Non-pigmented ciliary epithelial cell (primary cell): ENCODE data around the gene NELFCD.

Source experiments
- DNase-seq: peaks from one replicate; pipeline ENCODE4 v3.0.0-alpha.2; 2010; ENCODE audit warnings: low read depth

Gene NELFCD

DNA sequence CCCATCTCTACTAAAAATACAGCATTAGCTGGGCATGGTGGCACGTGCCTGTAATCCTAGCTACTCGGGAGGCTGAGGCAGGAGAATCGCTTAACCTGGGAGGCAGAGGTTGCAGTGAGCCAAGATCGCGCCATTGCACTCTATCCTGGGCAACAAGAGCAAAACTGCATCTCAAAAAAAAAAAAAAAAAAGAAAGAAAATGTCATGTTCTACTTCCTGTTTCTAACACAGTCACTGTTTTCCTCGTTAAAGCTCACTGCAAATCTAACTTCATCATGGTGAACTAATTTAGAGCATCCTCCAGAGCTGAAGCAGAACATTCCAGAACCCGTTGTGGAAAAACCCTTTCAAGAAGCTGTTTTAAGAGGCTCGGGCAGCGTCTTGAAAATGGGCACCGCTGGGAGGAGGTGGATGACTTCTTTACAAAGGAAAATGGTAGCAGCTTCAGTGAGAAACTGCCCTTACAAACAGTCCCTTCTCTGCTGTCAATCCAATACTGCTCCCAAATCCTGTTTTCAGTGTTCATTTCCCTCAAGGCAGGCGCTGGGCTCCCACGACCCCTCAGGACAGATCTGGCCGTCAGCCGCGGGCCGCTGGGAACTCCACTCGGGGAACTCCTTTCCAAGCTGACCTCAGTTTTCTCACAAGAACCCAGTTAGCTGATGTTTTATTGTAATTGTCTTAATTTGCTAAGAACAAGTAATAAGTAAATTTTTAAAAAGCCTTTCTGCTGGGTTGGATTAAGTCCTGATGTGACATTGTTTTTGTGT is 13.5 kb downstream of the NELFCD start:
- no peak for DNase-seq

DNA sequence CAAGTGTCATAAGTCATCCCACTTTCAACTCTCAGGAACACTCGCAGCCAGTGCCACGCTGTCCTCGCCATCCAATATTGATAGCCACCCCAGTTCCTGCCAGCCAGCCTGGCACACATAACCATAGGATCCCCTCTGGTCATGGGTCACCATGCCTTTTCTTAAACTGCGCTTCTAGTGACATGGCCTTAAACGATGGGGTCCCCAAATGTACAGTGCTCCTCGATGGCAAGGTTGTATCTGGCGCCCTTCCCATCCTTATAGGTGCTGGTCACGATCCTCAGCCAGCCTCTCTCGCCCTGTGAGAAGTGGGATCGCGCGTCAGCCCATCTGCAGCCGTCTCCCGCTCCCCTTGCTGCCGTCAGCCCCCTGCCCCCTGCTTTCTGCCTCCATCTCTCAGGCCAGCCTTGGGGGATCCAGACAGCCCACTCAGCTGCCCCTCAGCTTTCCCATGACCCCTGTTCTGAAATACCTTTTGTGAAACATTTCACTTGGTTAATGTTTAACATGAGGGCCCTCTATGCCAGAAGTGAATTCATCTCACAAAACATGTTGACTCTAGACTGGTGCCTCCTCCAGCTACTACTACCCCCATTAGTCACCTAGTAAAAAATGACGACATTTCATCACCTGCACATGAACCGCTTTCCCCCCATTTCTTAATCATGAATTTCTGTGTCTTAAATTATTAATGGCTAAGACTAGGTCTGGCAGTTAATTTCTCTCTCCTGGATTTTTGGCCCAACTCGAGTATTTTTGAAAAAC is 14.6 kb downstream of the NELFCD start:
- DNase-seq, result no peak

DNA sequence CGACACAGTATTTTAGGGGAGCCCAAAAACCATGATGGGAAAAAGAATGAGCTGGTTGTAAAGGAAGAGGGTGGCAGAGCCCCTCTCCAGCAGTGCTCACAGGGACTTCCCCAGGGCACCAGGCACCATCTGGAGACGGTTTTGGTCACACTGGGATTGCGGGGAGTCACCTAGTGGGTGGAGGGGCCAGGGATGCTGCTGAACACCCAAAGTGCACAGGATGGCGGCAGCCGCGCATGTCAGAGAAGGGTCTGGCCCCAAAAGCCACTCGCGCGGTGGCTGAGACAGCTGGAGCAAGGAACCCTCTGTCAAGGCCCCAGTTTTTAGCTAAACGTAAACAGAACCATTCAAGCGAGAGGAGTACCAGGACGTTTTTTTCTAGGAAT is 15.2 kb downstream of the NELFCD start:
- DNase-seq, result no peak

DNA sequence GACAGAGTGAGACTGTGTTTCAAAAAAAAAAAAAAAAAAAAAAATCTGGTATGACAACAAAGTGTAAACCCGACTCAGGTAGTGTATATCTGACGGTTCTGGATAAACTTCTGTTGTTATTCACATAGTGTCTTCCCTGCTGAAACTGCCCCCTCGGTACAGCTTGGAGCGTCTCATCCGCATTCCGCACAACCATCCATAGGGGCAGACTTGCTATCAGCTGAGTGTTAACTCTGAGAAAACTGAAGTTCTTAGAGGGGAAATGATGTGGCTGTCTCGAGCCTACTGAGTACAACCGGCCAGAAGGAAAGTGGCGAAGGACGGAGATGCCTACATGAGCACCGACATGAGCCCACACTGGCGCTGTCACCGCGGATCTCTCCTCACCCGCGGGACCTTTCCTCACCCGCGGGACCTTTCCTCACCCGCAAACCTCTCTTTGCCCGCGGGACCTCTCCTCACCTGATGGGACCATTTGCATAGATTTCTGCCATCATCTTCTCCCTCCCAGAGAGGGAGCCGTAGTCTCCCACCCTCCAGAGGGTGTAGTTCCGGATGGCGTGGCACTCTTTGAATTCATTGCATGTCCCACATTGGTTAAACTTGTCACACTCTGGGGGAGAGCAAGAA is 16.2 kb downstream of the NELFCD start:
- DNase-seq, result no peak

DNA sequence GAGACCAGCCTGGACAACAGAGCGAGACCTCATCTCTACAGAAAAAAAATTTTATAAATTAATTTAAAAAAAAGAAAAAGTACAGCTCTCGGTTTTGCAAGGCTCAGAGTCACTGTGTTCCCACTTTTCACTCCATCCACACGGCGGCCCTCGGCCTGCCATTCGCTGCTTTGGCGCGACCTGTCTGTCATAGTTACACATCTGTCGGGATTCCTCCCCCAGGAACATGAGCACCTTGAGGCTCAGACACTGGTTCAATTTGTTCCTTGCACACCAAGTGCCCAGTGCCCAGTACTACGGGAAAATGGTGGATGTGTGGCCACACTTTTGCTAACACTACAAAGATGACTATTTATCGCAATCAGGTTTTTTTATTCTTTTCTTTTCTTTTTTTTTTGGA is 17.6 kb downstream of the NELFCD start:
- no peak for DNase-seq

DNA sequence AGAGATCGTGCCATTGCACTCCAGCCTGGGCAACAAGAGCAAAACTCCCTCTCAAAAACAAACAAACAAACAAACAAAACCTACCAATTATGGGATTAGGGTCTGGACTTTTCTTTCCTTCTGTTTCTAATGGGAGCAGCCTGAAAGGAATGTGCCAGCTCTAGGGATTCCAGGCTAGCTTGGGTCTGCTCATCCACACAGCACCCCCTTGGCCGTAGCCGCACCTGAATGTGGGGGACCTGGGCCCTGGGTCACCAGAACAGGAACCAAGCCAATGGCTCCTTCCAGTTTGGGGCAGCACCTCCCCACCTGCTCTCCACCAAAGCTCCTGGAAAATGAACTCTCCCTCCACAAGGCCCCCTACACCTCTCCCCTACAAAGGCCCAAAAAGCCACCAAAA is 19.3 kb downstream of the NELFCD start:
- no peak for DNase-seq

DNA sequence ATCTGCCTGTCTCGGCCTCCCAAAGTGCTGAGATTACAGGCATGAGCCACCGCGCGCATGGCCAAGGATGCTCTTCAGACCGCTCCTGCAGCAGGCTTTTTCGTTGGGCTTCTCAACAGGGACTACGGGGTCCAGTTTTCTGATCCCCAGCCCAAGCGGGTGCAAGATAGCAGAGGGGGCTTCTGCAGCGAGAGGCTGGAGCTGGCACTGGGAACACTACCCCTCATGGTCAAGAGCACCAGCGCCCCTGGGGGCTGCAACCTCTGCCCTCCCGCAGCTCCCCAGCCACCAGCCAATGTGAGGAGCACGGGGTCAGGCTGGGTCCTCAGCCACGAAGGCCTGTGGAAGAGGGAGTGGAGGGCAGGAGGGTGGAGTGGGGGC is 20.0 kb downstream of the NELFCD start:
- no peak for DNase-seq

DNA sequence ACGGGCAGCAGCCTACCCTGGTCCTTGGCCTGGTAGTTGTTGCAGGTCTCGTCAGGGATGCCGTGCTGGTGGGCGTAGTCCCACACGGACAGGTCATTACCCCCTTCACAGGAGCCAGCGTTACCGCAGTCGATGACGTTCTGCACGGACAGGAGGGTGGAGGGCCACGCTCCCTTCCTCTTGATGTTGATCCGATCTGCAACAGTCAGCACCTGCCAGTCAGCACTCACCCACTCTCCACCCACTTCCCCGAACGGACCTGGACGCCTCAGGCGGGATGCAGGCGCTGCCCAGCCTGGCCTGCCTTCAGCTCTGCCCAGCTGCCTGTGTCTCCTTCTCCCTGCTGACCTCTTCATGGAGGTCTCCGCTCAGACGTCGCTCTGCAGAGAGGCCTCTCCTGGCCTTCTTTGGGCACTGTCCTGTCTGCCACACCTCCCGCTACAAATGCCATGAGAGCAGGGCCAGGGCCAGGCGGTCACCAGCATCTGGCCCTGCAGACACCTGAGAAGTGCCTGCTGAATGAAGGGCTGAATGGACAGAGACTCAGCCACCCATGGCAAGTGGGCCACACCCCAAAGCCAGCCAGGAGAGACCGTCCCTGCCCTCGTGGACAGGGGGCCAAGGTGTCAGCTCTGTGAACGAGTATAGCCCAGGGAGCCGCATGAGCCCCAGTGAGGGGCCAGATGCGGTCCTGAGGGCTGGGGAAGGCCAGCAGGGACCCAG is 20.6 kb downstream of the NELFCD start:
- no peak for DNase-seq

DNA sequence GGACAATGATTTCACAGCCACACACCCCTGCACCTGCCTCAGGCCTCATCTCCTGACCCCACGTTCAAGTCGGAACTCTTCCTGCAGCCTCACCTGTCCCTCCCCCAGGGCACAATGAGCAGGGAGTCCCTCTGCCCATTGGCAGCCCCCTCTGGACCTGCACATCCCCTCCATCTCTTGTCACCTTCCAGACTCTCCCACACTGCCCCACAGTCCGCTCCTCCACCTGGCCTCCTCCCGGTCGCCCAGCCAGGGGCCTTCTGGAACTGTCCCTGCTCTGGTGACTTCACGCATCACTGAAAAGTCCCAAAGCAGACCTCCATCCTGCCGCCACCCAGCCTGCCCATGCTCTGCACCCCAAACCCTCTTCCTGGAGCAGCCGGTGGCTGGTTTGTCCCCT is 21.3 kb downstream of the NELFCD start:
- no peak for DNase-seq

DNA sequence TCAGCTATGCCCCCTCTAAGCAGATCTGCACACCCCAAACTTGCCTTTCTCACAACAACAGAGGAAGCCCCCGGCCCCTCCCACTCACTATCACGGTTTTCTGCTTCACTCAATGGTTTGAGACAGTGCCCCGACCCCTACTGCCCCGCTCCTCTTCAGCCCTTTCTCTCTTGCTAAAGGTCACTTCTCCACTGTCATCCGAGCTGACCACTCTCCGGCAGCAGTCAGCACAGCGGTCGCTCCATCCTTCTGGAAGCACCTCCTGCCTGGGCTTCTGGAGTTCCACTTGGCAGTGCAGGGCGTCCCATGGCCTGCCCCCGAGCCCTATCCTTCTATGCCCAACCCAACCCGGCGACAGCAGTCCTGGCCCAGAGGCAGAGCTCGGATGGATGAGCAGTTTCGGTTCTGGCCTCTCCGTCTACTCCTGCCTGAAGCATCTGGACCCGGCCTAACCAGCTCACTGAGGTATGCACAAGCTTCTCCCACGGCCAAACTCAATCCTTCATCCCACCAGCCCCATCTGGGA is 21.9 kb downstream of the NELFCD start:
- DNase-seq, result no peak

DNA sequence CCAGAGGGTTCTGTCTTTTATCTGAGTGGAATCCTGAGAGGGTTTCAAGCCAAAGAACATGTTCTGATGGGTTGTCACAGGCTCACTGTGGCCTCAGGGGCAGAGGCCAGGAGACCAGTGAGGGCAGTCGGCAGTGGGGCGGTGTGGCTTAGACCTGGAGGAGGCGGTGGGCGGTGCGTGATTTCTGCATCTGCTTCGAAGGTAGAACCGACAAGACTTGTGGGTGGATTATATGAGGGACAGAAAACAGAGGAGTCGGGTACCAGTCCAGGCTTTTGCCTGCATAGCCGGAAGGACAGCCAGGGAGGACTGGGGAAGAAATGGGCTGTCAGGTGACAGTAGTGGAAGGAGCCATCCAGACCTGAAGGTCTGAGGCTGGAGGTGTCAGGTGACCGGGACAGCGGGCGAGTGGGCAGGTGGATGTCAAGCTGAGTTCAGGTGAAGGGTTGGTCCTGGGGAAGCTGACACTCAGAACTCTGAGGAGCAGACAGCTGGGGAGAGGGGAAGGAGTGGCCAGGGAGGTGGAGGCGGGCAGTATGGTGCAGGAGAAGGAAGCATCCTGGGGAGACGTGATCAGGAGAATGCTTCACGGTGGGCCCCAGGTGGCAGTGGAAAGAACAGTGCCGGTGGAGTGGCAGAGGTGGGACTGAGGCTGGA is 22.9 kb downstream of the NELFCD start:
- no peak for DNase-seq

DNA sequence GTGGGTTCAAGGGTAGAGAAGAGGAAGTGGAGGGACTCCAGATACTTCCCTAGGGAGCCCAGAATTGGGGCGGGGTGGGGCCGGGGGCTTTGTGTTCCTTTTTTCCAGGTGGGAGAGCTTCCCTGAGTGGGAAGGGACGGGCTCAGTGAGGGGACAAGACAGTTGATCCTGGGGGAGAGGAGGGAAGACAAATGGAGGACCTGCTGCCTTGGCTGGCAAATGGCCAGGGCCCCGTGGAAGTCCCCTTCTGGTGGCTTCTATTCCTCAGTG is 23.4 kb downstream of the NELFCD start:
- DNase-seq, result no peak

DNA sequence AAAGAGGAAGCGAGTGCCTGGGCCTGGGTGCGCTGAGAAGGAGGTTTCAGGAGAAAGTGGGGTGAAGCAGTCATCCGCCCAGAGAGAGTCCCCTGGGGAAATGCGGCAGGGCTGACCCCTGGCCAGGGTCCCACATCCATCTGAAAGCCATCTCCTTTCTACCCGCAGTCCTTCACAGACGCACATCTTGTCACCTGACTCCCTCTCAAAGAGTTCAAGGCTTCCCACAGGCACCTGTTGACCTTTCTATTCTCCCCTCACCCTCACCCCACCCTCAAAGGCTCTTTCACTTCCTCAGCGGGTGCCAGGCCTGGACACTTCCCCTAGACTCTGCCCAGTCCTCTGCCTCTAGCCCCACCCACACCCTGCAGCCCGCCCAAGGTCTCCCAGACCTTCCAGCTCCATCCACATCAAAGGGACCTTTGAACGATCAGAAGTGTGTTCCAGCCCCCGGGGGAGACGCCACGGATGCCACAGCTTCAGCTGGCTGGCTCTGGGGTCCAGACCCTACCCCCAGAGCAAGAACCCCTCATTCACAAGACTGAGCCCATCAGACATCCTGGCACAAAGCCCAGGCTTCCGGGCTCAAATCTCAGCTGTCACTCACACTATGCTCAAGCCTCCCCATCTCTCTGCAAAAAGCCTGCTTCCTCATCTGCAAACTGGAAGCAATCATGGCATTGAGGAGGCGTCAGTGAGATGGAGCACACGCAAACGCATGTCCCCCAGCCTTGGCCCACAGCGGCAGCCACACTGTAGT is 23.9 kb downstream of the NELFCD start:
- DNase-seq, result no peak

DNA sequence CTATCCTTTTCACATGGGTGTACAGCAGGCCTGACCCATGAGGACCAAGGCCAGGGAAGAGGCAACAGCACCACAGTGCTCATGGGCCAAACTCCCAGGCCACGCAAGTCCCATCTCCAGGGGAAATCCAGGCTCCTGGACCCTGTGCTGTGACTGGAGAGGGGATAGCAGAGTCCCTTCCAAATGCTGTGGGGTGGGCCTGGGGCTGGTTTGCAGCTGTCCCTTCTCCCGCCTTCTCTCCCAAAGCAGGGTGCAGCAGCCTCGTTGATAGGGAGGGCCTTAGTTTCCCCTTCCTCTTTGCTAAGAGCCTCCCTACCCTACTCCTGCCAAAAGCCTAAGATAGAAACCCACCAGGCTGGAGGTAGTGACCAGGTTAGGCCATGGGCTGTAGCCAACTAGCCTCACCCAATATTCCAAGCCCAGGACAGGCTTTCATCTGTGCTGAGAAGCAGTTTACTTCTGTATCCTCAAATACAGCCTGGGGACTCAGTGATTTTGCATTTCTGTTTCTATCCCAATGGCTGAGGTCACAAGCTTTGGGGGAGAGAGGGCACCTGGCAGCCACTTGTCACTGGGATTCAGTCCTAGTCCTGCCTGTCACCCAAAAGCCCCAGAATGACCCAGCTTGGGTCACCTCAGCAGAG is 24.6 kb downstream of the NELFCD start:
- no peak for DNase-seq

DNA sequence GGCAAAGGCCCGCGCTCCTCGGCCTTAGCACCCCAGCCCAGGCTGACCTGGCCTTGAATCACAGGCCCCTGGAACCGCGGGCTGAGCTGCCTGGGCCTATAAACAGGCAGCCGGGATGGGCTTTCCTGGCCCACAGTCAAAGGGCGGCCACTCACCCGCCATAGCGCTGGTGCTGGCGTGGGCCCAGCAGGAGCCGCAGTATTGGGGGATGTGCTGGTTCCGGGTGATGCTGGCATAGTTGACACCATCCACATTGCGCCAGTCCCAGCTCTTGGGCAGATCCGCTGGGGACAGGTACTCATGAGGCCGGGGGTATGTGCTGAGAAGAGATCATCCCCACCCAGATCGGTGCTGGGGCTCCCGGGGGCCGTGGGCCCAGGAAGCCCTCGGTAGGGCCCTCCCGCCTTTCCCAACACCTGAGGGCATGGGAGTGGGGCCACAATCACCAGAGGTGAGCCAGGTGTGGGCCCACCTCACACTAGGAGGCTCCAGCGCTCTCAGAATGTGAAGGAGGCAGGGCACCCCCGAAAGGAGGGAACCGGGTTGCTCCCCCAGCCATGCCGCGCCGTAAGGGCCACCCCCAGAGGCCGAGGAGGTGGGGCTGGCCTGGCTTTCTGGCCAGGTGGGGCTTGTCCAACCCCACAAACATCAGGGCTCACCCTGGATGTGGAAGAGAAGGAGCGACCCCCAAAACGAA is 25.3 kb downstream of the NELFCD start:
- no peak for DNase-seq

DNA sequence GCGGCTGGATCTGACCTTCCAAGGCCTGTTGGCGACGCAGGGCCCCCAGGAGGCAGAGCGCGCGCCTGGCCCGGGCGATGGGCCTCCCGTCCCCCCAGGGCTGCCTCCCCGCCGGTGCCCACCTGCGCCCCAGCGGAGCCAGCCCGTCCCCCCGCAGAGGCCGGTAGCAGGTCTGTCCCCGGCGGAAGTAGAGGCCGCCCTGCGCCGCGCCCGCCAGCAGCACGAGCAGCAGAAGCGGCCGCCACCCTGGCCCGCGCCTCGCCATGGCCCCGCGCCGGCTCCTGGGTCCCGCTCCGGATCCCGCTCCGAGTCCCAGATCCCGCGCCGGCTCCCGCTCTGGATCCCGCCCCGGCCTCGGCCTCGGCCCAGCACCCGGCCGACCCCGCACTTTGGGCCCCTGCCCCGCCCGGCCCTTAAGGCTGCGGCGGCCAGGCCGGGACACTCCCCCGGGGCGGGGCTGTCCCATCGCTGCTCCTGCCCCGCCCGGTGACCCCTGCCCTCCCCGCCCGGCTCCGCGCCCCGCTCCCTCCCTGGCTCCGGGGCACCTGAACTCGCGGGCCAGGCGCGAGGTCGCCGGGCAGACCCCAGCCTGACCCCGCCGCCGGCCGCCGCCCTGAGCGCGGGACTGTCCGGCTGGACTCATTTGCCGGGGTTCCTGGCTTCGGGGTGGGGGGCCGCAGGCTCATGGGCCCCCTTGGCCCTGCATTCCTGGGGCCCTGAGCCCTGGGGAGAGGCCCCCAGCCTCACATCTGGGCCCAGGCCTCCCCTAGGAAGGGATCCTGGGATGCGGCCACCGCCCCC is 26.0 kb downstream of the NELFCD start, which contains the start of gene CTSZ:
CTSZ (minus strand) TSS at position 391 of the 801 bp plus-strand sequence; CDS start at position 265, 126 bp downstream.
- no peak for DNase-seq

DNA sequence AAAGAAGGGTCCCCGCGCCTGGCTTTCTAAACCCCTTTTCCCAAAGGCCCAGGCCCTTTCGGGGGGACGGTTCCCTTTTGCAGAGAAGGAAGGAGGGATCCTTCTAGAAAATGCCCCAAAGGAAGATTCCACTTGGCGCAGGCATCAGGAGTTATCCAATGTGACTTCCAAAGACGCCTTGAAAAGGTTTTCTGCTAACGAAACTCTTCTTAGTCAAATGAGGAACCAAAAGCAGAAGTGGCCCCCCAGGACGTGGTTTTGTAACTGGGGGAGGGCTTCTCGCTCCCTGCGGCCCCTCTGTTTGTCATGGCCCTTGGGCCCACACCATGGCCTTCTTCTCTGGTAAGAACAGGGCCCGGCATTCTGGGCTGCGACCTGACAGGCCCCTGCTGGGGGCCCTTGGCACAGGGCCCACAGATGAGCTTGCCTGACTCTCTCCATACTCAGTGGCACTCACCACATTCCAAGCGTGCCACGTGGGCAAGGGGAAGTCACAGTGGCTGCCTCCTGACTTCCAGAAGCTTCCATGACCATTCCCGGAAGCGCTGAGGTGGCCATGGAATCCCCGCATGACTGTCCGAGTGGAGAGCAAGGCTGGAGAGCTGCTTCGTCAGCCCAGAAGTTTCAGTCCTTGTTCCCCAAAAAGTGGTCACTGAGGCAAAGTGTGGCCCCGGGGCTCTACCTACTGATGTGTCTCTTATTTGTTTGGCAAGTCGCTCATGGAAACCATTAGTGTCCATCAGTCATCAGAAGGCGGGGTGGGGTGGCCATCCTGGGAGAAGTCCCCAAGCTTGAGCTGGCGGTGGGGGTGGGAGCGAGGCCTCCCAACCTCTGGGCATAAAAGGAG is 26.8 kb downstream of the NELFCD start:
- DNase-seq, result no peak

DNA sequence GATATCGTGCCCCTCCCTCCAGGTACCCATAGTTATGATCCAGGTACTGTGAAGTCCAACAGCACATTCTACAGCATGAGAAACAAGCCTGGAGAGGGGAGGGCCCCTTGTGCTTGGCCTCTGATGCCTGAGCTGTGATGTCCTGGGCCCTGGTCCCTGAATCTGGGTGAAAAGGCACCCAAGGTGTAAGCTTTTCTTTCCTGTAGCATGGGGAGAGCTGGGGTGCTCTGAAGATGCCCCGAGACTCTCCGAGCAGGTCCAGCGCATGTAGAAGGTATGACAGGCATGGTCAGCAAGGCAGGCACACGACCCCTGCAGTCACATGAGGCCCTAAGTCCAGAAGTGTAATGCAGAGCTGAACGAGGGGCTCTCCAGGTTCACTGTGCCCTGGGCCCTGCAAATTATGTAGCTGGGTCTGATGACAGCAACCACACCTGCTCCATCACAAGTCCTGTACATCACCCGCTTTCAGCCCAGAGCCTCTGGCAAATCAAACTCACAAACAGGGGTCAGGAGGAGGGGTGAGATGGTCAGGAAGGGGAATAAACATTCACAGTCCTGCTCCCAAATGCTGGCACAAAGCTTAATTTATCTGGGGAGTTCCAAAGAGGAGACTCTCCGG is 27.8 kb downstream of the NELFCD start:
- DNase-seq, result no peak
